ENCODE measurements around the gene WBP2. TPM values are rescaled to one million over a fixed set of nuclear protein-coding genes. Genes with fewer than 3 reads are reported as not detected.
A peak's percentile ranks its signal among the peaks of the same experiment; 100 is the strongest.

WBP2 gene
- total RNA-seq, 3 donors from 2014 or later, result 44.9 to 63.2 (median 62.9) TPM

GRCh38 chr17:75828076-75828400, 27.1 kb downstream of the WBP2 start:
- Histone ChIP-seq H3K36me3 (no peaks in the 10 kb centered on the region), H3K4me3 (peak overlapping the region; percentile 24 to 57 (median 24)), H3K4me1 (peaks cover 3 to 33% of the 10 kb centered on the region in 2 donors), H3K27me3 (no peaks in the 10 kb centered on the region), H3K9me3 (no peaks in the 10 kb centered on the region), H3K27ac (peak overlapping the region; percentile 84 to 86)
- no peak for TF ChIP-seq POLR2AphosphoS5 (IDR thresholded peaks at IDR 0.05)
- TF ChIP-seq POLR2A (IDR thresholded peaks at IDR 0.05), result no peak
- no peak for TF ChIP-seq CTCF (IDR thresholded peaks at IDR 0.05)
- no peak for DNase-seq (ENCODE audit: low spot score in 2 of 2)
- intact Hi-C loops (cut with DNase I; ENCODE audit: low total_unique reads), result no loop called here

GRCh38 chr17:75827308-75828075, 27.6 kb downstream of the WBP2 start:
- Histone ChIP-seq H3K4me3 (peak overlapping the region; percentile 24 to 57 (median 24)), H3K4me1 (peaks cover 3 to 38% of the 10 kb centered on the region in 2 donors), H3K27me3 (no peaks in the 10 kb centered on the region), H3K36me3 (no peaks in the 10 kb centered on the region), H3K9me3 (no peaks in the 10 kb centered on the region), H3K27ac (peak overlapping the region; percentile 84 to 86)
- intact Hi-C loops (cut with DNase I; ENCODE audit: low total_unique reads), result no loop called here
- peak in 1 of 2 donors; percentile 76 for DNase-seq (ENCODE audit: low spot score in 2 of 2)
- TF ChIP-seq CTCF (IDR thresholded peaks at IDR 0.05) (peak; percentile 66 to 86 (median 66)), POLR2AphosphoS5 (IDR thresholded peaks at IDR 0.05) (peak; percentile 41 to 62 (median 46)), POLR2A (IDR thresholded peaks at IDR 0.05) (no peak)

- peaks cover 7 to 43% of the 10 kb centered on the region in 2 donors for H3K4me1 ChIP-seq
- H3K36me3 ChIP-seq, result no peaks in the 10 kb centered on the region
- no peak for TF ChIP-seq POLR2A (IDR thresholded peaks at IDR 0.05)
- TF ChIP-seq CTCF (IDR thresholded peaks at IDR 0.05), result no peak
- no peak for TF ChIP-seq POLR2AphosphoS5 (IDR thresholded peaks at IDR 0.05)
- H3K4me3 ChIP-seq, result no peak overlapping the region
- no peak for DNase-seq (ENCODE audit: low spot score in 2 of 2)
- peak overlapping the region; percentile 84 to 86 for H3K27ac ChIP-seq
- intact Hi-C loops (cut with DNase I; ENCODE audit: low total_unique reads), result no loop called here
- H3K27me3 ChIP-seq, result no peaks in the 10 kb centered on the region
- no peaks in the 10 kb centered on the region for H3K9me3 ChIP-seq
Observed at GRCh38 chr17:75826561-75827307, 28.4 kb downstream of the WBP2 start.

- Histone ChIP-seq H3K9me3 (no peaks in the 10 kb centered on the region), H3K36me3 (no peaks in the 10 kb centered on the region), H3K27me3 (no peaks in the 10 kb centered on the region), H3K4me3 (no peak overlapping the region), H3K27ac (peak overlapping the region; percentile 34 to 54), H3K4me1 (peaks cover 7 to 43% of the 10 kb centered on the region in 2 donors)
- no peak for DNase-seq (ENCODE audit: low spot score in 2 of 2)
- TF ChIP-seq POLR2AphosphoS5 (IDR thresholded peaks at IDR 0.05) (no peak), POLR2A (IDR thresholded peaks at IDR 0.05) (no peak), CTCF (IDR thresholded peaks at IDR 0.05) (no peak)
- intact Hi-C loops (cut with DNase I; ENCODE audit: low total_unique reads), result no loop called here
Observed at GRCh38 chr17:75825748-75826370, 29.3 kb downstream of the WBP2 start.

Data from breast epithelium (tissue), 4 donors.